HG03469 (cell line): Measurements from ENCODE around the gene EFCAB11.

Experiments
- ATAC-seq: cut with Tn5 transposase; IDR thresholded peaks from one replicate; pipeline ENCODE4 v1.9.1; 2021; ENCODE audit warnings: mild to moderate bottlenecking, moderate library complexity, moderate number of reproducible peaks; ENCODE audit not compliant: unreplicated experiment

EFCAB11 gene

DNA sequence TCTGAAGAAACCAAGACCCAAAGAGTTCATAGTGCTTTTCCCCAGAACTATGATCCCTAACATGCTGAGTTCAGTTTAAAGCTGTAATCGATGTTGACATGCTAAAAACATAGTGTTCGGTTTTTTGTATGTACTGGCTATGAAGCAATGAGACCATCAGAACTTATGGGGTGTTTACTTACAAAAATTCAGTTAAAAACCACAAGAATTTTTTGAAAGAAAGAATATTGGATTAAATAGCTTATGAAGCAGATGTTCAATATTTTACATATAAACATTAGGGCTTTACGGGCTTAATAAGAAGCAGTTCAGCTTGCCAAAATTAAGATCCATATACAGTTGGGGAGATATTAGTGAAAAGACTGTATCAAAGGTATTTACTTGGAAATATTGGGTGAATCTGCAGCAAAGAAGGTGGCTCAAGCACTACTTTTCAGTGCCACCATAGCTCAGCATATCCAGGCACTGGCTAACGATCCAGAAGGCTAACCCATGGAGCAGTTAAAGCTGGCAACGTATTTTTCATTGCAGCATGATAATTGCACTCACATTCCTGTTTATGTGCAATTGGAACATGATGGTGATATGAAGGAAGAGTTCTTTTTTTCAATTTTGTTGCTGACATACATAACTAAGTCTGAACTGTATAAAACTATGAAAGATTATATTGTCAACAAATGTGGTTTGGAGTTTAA lies 125.9 kb downstream of the EFCAB11 start:
- no peak for ATAC-seq

DNA sequence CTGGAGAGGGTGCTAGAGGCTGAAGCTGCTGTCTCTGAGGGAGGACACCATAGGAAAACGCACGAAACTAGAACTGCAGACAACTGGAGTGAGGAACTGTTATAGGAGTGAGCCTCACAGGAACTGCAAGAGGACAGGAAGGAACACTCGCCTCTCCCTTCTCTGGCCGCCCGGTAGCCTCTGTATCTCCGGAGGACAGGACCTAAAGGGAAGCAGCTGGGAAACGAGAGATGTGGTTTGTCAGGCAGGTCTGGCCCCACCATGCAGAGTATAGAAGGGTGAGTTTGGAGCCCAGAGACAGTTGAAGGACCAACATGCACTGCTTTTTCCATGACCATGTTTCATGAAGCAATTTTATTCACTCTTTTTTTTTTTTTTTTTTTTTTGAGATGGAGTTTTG lies 127.3 kb downstream of the EFCAB11 start:
- ATAC-seq: no peak

DNA sequence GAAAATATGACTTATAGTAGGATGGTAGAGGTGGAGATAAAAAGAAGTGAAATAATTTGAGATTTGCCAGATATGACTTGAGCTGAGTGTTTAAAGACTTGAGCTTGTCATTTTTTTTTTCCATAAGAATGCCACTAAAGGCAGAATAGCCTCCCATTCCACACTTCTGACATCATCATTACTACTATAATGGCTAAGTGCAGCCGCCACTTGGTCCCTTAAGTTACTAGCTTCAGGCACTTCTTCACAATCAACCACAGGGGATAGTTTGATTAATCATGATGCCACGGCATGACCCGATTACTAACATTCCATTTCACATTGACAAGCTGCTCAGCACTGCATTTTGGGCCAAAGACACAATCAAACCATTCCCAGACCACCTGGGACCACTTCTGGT lies 127.9 kb downstream of the EFCAB11 start:
- no peak for ATAC-seq

DNA sequence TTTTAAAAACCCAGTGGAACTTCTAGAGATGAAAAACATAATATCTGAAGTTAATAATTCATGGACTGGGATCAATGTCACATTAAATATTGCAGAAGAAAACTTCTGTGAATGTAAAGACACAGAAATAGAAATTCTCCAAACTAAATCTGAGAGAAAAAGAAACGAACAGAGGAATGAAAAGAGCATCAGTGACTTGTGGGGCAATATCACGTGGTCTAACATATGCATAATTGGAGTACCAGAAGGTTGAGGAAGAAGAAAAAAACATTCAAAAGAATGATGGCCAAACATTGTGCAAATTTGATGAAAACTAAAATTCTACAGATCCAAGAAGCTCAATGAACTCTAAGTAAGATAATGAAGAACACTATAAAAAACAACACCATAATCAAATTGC lies 130.8 kb downstream of the EFCAB11 start:
- no peak for ATAC-seq

DNA sequence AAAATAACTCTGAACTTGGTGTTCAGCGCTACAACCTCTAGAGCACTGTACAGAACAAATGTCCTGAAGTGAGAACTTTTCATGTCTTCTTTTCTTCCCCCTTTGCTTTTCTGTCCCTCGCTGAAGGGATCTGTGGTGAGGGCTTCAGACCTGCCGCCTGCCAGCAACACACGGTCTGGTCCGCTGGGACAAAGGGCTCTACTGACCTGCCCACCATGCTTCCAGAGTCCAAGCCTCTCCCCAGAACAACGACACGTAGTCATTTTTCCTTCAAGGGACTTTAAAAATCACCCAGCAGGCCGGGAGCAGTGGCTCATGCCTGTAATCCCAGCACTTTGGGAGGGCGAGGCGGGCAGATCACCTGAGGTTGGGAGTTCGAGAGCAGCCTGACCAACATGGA lies 140.4 kb downstream of the EFCAB11 start:
- ATAC-seq: no peak

DNA sequence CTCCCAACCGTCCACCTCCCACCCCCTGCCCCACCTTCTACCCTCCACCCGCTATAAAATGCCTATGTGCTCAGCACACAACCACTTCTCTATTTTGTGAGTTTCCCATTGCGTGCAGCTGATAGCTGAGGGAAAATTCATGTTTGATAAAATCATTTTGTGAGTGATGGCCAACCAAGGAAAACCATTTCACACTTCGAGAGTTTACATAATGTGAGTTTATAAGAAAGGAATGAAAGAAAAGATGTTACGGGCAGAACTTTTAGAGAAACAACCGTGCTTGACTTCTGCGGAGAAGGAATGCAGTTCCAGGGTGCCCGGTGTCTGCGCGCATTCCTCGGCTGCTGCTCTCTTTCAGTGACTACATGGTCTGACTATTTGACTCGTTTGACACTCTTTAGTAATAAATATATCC lies 140.9 kb downstream of the EFCAB11 start:
- ATAC-seq: no peak

DNA sequence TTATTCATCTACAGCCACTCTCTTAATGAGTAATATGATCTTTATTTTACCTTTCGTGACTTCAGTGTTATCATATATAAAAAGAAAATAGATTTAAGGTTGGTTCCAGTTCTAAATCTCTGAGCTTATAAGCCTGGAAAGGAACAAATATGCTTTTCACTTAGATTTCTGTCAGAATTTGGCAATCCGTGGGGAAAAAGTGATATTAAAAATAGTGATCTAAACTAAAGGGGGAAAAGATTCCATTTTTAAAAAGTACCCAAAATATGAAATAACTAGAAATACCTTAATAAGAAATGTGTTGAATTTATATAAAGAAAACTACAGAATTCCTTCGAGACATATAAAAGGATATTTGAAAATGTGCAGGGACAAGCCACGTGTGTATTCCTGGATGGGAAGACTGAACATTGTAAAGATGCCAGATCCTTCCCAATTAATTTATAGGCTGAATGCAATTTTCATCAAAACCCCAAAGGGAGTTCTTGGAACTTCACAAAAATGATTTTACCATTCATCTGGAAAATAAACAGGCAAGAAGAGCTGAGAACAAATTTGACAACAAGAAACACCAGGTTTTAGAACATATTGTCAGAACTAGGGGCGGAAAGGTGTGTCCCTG lies 142.5 kb downstream of the EFCAB11 start:
- ATAC-seq: no peak

DNA sequence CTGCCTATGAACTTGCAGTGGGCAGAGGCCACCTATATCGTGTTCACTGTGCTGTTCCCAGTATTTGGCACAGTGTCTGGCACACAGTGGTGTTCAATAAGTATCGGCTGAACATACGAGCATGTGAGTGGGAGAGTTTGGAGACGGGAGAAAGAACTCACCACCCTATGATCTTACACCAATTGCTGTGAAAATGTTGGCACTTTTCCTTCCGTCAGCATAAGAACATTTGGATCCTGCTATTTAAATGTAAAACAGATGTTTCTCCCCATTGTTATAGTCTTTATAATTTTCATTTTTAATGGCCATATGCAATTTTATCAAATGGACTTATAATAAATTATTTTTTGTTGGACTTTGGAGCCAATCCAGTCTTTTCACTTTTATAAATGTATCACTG lies 144.4 kb downstream of the EFCAB11 start:
- no peak for ATAC-seq

DNA sequence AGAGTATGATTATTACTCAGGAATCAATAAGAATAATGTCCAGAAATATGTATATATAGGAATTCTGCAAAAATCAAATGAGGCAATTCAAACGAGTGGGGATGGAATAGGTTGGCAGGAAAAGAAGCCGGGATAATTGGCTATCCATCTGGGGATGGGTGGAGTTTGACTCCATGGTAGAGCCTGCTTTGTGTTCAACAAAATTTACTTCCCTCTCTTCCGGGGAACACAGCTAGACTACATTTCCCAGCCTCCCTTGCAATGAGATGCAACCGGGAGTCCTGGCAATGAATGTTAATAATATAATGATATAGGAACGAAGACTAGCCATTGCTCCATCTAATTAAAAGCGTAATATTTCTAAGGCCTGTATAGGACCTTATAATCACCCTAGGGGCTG lies 146.6 kb downstream of the EFCAB11 start:
- ATAC-seq: no peak

DNA sequence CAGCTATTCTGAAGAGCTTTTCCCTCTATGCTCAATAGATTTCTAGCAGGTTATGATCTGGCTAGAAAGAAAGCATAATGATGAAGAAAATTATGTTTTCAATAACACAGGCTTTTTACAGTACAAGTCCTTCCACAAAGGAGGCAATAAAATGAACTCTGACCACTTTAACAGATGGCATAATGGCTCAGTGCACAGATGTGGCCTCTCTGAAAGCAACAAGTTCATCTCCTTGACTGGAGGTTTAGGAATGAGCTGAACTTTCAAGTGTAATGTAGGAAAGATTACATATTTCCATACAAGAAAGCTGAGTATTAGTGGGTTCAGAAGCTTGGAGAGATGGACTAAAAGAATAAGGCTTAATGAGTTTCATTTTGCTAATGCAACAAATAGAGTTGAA lies 147.4 kb downstream of the EFCAB11 start:
- no peak for ATAC-seq

DNA sequence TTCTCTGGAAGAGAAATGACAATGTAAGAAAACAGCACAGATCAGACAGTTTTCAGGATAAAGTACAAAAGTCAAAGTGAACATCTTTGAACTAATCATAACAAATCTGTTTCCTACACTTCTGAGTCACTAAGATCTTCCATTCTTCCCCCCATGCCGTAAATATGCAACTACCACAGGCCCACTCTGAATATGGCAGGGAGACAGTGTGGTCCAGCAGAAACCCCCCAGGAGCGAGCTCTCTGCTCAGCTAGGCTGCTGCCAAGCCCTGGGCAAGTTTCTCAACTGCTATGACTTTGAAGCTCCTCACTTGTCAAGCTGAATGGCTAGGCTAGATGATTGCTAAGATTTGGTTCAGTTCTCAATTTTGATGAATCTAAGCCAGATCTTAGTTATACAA lies 148.1 kb downstream of the EFCAB11 start:
- ATAC-seq: no peak

DNA sequence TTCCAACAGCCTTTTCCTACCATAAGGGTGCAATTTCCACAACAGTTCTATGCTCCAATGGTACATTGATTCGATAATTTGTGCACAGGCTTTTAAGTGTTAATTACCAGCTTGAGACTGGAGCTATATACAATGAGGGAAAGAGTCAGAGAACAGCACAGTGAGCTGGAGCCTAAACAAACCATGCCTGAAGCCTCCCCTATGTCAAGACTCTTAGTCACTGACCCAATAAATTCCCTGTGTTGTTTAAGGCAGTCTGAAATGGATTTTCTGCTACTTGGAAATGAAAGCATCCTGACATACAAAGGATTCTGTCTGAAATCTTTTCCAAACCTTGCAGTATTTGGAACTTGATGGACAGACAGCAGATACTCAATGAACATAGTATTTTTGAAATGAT lies 149.0 kb downstream of the EFCAB11 start:
- ATAC-seq: no peak

DNA sequence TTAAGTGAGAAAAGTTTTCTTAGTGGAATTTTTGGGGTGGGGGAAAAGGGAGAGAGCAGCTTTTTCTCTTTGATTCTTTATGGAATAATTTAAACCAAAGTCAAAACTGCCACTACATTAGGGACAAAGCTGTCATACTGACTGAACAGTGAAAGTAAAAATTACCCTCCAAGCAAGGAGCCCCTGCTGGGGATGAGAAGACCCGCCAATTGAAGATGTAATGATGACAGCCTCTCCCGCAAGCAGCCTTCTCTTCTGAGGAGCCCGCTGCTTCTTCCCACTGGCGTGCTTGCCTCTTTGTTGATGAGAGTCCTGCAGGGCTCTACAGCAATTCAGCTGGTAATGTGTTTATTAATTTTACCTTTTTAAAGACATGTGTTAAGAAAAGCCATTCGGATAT lies 151.0 kb downstream of the EFCAB11 start:
- ATAC-seq: no peak

DNA sequence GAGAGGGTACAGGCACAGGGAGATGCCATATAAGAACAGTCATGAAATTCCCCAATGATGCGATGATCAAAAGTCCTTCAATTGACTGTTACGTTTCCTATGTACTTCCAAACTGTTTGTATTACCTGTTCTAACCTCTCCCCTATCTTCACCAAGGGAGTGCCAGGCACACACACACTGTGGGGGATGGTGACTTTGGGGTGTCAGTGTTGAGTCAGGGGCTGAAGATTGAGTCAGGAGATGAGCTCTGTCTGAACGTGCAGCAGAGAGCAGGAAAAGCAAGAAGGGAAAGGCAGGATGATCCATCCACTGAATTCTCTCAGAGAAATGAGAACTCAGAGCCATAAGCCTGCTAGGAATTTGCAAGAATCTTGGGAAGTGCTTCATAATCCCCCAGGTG lies 153.4 kb downstream of the EFCAB11 start:
- no peak for ATAC-seq

DNA sequence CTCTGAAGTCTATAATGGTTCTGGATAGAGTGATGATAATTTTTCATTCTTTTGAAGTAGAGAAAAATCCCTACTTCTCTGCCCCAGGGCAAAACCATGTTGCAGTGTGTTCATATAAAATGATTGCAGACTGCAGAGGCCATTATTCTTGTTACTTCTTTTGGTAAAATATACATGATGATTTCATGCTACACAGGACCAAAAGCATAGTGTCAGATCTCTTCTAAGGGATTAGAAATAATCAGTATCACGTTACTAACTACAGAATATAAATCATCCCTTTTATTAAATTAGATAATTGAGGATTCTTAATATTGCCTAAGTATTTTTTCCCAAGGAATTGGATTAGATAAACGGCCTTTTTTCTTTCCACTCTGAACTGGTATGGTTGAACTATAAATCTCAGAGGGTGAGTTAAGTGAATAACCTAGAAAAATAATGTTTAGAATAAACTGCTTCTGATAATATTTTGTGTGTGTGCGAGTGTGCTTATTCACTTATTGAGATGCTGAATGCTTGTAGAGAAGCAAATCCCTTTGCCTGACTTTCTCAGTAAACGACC lies 156.2 kb downstream of the EFCAB11 start:
- ATAC-seq: no peak

DNA sequence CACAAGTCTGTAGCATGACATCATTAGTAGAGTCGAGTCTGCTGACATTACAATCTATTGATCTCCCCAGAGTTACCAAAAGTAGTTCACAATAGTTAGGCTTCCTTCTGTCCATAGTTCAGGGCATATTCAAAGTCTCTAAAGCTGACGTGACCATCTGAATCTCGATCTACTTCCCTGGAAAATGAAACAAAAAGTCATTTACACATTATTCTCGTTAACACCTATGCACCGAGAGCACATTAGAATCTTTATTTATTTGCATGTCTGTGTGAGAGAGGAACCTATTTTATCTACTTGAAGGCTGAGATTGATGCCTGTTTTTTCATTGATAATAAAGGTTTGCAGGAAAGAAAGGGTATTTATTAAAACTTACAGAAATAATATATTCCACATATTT lies 157.4 kb downstream of the EFCAB11 start:
- ATAC-seq: no peak

DNA sequence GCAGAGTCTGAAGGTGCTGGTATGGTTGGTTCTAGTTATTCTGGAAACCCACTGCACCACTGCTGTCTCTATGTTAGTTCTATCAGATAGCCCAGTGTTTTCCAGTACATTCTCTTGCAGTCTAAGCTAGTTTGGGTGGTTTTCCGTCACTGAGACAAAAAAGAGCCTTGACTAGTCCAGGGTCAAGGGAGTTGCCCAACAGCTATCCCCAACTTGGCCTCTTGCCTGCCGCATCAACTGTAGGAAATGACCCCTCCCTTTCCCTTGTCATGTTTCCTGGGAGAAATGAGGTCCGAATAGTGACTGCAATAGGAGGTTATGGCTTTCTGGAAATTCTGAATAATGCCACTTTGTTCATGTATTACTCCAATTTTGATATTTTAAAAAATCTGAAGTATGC lies 160.4 kb downstream of the EFCAB11 start:
- no peak for ATAC-seq

DNA sequence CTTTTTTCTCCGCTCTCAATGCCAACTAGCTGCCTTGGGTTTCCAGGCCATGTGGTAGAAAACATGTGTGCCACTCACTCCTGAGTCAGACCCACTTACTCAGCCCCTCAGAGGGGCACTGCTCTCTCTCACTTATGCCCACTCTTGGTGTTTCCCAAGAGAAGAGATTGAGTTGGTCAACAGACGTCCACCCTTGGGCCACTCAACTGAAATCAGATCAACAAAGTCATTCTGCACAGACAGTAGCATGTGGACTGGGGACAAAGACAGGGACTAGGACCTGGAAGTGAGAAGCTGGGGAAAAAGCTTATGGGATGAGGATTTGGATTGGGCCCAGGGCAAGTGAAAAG lies 161.2 kb downstream of the EFCAB11 start:
- no peak for ATAC-seq

DNA sequence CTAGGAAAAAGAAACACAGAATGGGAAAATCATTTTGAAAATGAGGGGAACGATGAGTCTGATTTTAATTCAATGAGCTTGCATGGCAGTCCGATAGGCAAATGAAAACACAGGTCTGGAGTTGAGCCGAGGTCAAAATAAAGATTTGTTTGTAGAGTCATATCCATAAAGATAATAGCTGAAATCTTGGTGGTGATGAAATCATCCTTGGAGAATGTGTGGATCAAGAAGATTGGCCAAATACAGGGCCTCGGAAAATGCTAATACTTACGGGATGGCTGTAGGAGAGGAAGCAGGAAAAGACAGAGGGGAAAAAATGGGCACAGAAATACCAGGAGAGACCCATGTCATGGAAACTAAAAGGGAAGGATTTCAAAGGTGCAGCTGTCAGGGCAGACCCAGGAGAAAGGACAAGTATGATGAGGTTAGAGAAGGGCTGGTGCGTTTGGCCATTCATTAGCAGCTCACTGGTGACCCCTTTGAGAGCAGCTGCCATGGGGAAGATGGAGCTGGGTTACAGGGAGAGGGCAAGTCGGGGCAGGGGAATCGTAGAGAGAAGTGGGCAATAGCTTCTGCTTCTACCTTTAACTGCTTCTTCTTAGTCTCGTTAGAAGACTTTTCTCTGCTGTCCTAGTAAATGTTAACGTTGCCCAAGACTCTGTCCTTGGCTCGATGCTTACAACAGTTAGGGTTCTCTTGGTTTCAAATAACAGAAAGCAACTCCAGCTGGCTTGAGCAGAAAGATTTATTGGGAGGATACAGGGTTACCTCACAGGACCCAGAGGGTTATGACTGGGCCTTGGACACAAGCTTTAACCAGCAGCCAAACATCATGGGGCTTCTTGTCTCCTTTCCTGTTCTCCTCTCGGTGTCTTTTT lies 161.8 kb downstream of the EFCAB11 start:
- no peak for ATAC-seq

DNA sequence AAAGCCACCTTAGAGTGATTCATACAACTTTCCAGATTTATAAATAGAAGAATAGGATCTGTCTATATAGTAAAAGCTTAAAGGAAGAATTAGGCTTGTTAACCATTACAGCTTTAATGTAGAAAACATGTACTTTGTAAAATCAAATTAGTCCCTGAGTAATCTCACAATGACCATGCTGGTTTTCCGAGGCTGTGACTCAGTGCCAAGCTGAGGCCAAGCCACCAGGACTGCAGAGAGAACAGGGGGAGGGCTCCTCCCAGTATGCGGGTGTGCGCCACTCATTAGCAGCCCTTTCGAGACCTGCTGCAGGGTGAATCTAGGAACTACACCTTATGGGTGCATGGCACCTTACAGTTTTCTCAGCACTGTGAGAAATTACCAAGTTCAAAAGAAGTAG lies 167.0 kb downstream of the EFCAB11 start:
- no peak for ATAC-seq

DNA sequence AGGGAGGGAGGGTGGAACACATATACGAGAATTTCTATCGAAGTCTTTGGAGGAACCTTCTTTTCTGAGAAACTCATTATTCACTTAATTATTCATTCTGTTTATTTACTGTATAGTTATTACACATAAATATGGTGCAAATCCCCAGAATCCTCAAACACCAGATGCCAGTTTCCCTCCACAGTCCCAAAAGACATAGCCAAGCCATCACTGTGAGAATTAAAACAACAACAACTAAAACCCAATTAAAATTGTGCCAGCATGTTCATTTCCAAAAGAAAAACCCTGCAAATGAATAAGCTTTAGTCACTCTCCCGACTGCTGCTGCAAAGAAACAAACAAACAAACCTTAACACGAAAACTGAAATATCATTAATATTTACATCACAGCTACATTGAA lies 173.5 kb downstream of the EFCAB11 start:
- no peak for ATAC-seq

DNA sequence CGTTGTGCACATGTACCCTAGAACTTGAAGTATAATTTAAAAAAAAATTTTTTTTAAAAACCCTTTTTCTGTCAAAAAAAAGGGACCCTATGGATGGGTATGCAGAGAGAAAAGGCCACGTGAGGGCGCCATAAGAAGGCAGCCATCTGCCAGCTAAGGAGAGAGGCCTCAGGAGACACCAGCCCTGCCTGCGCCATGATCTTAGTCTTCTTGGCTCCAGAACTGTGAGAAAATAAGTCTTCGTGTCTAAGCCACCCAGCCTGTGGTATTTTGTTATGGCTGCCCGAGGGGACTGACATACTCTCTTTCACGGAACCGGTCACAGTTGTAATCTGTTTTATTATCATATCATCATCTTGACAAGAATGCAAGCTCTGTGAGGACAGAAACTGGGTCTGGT lies 174.8 kb downstream of the EFCAB11 start:
- no peak for ATAC-seq
